HG02588 (cell line): Measurements from ENCODE around the gene MROH9.
"Not testable (repeated sequence)": the region's sequence is repeated elsewhere in the genome, so short reads cannot be mapped to it uniquely, and the experiment has no call there.

Experiments
- ATAC-seq: cut with Tn5 transposase; IDR thresholded peaks from one replicate; pipeline ENCODE4 v1.9.1; 2021; ENCODE audit warnings: mild to moderate bottlenecking, moderate library complexity; ENCODE audit not compliant: unreplicated experiment

MROH9 gene

GRCh38 chr1:170935231-170935630 lies at the start of gene MROH9:
Gene MROH9 (plus strand): TSS chr1:170935534. CDS start chr1:170945557, 10,023 bp downstream.
- ATAC-seq: no peak

- no peak for ATAC-seq
These were observed 49.8 kb upstream of the MROH9 start for GRCh38 chr1:170885551-170885950.

GRCh38 chr1:170886460-170886859 lies 48.9 kb upstream of the MROH9 start:
- ATAC-seq: no peak

GRCh38 chr1:170887726-170888125 lies 47.6 kb upstream of the MROH9 start:
- ATAC-seq: no peak

- no peak for ATAC-seq
These were observed 43.5 kb upstream of the MROH9 start for GRCh38 chr1:170891872-170892271.

GRCh38 chr1:170893655-170894297 lies 41.6 kb upstream of the MROH9 start:
- no peak for ATAC-seq

- ATAC-seq: no peak
These were observed 31.4 kb upstream of the MROH9 start for GRCh38 chr1:170903961-170904360.

GRCh38 chr1:170908942-170909341 lies 26.4 kb upstream of the MROH9 start:
- no peak for ATAC-seq

GRCh38 chr1:170910273-170910672 lies 25.1 kb upstream of the MROH9 start:
- no peak for ATAC-seq

GRCh38 chr1:170917373-170917772 lies 18.0 kb upstream of the MROH9 start:
- no peak for ATAC-seq

GRCh38 chr1:170924656-170925055 lies 10.7 kb upstream of the MROH9 start:
- not testable (repeated sequence) for ATAC-seq

- no peak for ATAC-seq
These were observed 7.1 kb upstream of the MROH9 start for GRCh38 chr1:170927955-170928840.

GRCh38 chr1:170929412-170929834 lies 5.9 kb upstream of the MROH9 start:
- ATAC-seq: no peak

- ATAC-seq: peak; percentile 88
These were observed 5.3 kb upstream of the MROH9 start for GRCh38 chr1:170929835-170930554.

GRCh38 chr1:170931650-170932049 lies 3.7 kb upstream of the MROH9 start:
- ATAC-seq: no peak

- ATAC-seq: no peak
These were observed 3.1 kb upstream of the MROH9 start for GRCh38 chr1:170932236-170932635.

GRCh38 chr1:170938281-170938680 lies 2.9 kb downstream of the MROH9 start:
- no peak for ATAC-seq

GRCh38 chr1:170939476-170939875 lies 4.1 kb downstream of the MROH9 start:
- ATAC-seq: no peak

- ATAC-seq: not testable (repeated sequence)
These were observed 16.4 kb downstream of the MROH9 start for GRCh38 chr1:170951744-170952143.

- ATAC-seq: no peak
These were observed 24.1 kb downstream of the MROH9 start for GRCh38 chr1:170959385-170959784.

GRCh38 chr1:170964506-170964905 lies 29.2 kb downstream of the MROH9 start:
- ATAC-seq: no peak
